NCI-H2171 (cell line): ENCODE results near the gene FGG.

Experiments
- DNase-seq: peaks from one replicate; lab custom pipeline; 2025; lab: John Stamatoyannopoulos, UW

FGG gene

DNA sequence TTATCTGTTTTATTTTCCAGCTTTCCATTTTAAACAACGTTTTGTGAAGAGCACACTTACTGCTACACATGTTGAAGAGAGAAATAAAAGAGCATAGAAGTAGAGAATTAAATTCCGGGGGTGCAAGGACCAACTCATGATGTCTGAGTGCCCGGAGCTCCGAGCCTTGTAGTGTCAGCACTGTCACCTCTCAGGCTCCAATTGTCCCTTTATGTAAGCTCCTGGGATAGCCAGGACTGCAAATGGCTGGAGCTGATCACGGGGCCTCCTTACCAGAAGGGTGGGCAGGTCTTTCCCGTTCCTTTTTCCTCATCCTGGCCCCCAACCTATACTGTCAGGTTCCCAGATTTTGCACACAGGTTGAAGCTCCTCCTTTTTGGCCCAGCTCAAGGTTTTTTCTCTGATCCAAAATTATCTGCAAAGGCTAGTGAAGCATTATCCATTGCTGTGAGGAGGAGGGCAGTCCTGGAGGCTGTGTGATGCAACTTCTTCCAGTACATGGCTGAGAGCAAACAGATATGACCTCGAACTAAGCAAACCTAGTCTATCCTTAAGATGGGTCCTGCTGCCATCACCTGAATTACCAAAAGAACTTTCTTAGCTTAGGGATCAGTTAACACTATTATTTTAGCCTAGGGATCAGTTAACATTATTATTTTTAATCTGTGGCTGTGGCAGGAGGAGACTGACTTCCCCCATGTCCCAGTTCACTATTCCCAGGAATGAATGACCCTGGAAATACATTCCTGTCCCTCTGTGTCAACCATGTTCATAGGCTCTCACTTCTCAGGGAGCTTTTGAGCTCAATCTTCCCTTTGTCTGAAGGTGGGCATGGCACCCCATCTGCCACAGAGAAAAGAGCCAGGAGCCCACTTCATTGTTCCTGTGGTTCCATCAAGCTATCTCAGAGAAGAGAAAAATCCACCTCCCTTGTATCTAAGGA is at the start of gene FGG:
FGG (minus strand) TSS at position 185 of the 943 bp plus-strand sequence; CDS start at position 138, 47 bp downstream.
- no peak for DNase-seq

DNA sequence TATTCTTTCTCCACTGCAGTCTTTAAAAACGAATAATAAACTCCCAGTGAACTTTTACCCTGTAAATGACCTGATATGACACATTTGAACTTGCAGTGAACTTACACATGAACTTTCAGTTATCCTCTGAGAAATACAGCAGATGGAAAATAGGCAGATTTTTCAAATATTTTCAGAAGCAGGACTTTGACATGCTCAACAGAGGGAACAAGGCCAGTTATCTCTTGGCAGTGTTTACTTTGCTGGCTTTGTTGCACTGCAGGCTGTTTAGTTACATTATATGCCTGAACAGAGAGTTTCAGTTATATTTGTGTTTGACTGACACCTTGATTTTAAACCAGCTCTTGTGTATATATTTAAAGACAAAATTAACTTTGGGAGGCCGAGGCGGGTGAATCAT is 47.6 kb upstream of the FGG start:
- DNase-seq: no peak

DNA sequence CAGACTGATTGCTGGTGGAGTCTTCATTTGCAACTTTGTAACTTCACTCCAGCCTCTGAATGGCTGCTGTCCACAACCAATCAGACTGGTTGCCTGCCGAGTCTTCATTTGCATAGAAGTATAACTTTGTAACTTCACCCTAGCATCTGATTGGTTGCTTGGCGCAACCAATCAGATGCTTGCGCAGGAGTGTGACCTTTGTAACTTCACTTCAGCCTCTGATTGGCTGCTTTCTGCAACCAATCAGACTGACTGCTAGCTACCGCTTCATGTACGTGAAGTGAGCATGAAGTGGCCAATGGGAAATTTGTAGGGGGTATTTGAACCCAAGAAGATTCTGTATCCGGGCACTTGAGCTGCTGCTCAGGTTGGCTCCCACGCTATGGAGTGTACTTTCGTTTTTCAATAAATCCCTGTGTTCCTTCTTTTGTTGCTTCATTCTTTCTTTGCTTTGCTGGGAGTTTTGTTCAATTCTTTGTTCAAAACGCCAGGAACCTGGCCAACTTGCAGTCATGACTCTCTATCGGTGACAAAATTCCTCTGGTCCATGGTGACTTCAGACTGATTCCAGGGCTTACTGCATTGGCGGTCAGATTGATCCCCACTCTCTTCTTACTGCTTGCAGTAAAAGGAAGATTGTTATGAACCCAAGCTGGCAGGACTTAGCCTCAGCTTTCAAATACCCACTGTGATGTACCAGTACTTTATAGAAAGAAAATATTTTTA is 46.4 kb upstream of the FGG start:
- DNase-seq: no peak

- no peak for DNase-seq
Measured at GRCh38 chr4:154643493-154643892, 31.0 kb upstream of the FGG start.

DNA sequence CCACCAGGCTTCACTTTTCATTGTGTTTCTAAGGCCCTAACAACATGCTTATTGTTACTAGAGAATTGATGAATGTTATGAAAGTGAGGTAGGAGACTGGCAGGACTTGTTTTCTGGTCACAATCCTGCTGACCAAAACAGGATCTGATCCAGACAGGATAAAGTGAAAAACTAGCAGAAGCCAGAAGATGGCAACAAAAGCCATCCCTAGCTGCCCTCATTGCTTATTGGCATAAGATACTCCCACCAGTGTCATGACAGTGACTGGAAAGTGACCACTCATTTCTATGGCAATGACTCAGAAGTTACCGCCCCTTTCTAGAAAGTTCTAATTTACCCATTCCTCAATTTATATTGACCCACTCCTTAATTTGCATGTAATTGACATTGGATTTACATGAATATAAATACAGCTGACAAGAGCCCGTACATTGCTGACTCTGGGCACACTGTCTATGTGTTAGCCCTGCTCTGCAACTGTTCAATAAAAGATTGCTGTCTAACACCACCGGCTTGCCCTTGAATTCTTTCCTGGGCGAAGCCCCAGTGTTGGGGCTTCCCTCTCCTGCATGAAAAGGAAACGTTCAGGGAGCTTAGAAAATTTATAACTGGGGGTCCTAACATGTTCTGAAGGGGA is 30.0 kb upstream of the FGG start:
- no peak for DNase-seq

GRCh38 chr4:154640999-154641398 is 28.5 kb upstream of the FGG start:
- DNase-seq: no peak

- DNase-seq: no peak
Measured at GRCh38 chr4:154634058-154634457, 21.6 kb upstream of the FGG start.

DNA sequence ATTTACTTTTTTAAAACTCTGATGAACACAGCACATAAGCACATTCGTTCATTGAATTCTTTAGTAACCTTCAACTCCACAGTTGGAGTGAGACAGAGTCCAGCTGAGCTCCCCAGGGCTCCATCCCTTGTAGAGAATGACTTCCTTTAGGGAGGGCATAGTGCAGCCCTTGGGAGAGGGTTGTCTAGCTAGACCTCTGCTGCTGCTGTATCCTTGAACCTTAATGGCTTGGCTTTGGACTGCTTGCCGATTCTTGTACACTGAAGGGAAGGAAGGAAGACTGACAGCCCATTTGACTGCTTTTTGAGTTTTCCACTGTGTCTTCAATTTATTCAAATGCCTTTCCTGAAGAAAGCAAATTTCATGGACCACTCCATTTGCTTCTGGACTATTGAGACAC is 19.4 kb upstream of the FGG start:
- DNase-seq: no peak

DNA sequence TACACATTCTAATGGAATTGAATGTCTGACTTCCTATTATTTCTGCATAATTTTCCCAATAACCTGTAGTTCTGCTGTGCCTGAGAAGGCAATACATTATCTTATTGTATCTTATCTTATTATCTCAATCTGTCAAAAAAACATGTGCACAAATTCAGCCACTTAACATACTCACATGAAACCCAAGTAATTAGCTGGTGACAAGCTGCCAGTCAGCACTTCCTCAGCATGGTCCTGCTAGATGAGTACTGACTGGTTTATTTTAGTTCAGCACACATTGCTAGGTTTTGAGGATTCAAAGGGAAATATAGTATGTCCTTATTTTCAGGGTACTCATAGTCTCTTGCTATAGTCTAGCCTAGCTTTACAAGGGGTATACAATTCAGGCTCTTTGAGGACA is 17.9 kb upstream of the FGG start:
- DNase-seq: no peak

DNA sequence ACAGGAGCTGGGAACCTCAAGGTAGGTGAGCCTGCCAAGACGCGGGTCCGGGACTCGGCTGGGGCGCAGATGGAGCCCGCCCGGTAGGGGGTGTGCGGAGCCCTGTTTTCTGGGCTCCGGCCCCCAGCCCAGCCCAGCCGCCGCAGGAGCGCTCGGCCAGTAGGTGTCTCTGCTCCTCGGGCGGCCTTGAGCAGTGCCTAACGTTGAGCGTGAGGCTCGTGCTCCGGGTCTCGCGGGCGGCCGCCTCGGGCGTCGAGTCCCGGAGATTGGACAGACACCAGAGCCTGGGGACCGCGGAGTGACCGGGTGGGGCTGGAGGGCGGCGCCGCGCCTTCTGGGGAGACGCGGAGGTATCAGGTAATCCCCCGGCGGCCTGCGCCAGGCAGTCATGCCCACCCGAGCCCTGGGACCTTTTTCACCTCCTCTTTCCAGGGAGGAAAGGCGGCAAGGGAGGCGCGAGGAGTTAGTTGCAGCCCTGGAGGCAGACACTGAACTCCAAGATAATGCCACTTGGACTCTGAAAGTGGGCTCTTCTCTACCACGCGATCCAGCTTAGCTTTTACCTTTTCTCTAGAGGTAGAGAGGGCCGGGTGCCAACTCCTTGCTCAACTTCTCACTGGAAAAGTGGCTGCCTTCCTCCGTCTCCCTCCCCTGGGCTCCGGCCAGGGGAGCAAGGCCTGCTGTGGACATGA is 14.5 kb upstream of the FGG start:
- no peak for DNase-seq

- no peak for DNase-seq
Measured at GRCh38 chr4:154625971-154626370, 13.5 kb upstream of the FGG start.

- no peak for DNase-seq
Measured at GRCh38 chr4:154623995-154624394, 11.5 kb upstream of the FGG start.

GRCh38 chr4:154623436-154623835 is 11.0 kb upstream of the FGG start:
- no peak for DNase-seq

DNA sequence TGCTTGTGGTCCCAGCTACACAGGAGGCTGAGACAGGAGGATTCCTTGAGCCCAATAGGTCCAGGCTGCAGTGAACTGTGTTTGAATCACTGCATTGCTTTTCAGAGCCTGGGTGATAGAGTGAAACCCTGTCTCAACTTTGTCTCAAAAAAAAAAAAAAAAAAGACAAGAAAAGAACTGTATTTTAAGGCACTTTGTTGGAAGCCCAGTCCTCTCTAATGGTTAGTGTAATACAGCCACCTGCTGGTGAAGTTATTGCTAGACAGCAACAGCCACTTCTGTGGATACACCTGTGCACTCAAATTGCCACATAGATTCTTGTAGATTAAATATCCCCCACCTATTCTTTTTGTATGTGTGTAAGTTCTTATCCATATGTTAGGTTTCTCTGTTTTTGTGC is 10.1 kb upstream of the FGG start:
- DNase-seq: no peak

DNA sequence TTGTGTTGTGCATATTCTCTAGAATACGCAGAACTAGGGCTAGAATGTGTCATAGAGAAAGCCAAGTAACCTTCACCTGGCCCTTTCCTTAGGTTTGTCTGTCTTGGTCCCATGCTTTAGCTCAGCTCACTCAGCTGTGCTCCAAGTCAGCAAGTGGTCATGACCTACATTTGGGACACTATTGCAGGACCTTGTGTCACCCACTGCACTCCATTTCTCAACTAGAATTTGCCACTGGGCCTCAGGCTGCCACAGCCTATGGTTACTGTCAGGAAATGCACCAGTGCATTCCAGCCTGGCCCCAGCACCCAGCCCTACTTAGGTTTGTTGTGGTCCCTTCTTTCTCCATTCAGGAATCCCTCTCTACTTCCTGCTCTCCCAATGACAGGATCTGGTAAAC is 7.7 kb upstream of the FGG start:
- no peak for DNase-seq

GRCh38 chr4:154618708-154619315 is 6.4 kb upstream of the FGG start:
- no peak for DNase-seq

GRCh38 chr4:154617820-154618317 is 5.4 kb upstream of the FGG start:
- no peak for DNase-seq

GRCh38 chr4:154616731-154617130 is 4.3 kb upstream of the FGG start:
- DNase-seq: no peak

DNA sequence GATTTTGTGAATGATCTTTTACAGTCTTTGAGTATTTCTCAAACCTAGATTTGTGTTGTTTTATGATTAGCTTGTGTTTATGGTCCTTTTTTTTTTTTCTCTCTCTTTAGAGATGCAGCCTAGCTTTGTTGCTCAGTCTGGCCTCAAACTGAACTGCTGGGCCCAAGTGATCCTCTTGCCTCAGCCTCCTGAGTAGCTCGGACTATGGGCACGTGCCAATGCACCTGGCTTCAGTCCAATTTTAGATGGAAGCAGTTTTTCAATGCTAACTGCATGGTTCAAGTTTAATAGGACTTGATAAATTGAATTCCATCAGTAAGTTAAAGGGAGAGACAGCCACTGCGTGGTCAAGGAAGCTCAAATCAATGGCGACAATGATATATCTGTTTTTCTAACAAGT is 3.8 kb upstream of the FGG start:
- DNase-seq: no peak

DNA sequence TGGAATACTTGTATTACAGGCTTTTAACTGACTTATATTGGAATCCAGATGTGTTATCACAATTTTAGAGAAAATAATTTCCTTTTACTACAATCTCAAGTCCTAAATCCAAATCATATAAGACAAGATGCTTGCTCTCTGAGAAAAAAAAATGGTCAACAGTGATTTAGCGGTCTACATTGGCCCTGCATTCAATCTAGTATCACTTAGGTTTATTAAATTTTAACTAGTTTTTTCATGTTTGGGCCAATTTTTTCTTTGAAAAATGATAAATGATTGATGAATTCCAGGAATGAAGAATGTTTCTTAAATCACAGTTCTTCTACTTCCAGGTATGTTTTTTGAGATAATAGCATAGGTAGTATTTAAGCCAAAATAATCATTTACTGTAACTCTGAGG is 2.8 kb upstream of the FGG start:
- DNase-seq: no peak

GRCh38 chr4:154614306-154614705 is 1.9 kb upstream of the FGG start:
- no peak for DNase-seq

DNA sequence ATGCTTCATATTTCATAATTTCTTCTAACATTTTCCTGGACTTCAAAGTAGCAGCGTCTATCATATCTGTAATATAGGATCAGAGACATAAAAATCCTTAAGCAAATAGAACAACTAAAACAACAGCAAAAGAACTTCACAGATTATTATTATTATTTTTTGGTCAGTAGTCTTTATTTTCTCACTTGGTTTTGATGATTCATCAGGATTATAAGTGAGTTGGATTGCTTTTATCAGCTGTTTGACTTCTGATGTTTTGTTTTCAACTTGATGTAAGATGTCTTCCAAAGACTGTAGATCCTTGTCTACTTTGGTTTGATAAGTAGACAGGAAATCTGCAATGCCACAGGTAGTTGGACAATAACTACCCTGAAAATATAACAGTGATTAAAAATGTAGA is 623 bp downstream of the FGG start:
- DNase-seq: no peak
